Measurements from ENCODE around the gene MTX1.
"Not testable (repeated sequence)": the region's sequence is repeated elsewhere in the genome, so short reads cannot be mapped to it uniquely, and the experiment has no call there.

Gene MTX1

DNA sequence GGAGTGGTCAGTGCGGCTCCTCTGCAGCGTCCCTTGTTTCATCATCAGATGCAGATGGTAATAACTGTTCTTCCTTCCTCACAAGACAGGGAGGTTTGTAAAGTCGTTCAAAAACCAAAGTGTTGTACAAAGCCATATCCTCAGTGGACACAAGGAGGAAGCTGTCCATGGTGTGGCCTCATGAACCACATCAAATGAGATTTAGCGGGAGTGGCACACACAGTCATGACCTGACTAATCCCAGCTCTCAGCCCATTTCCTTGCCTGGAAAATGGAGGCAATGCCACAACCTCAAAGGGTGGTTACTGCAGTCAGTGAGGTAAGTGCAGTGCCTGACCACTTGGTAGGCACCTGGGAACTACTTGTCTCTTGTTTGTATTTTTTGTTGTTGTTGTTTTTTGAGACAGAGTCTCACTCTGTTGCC, 33.4 kb downstream of the MTX1 start:
- DNase-seq, result no peak

DNA sequence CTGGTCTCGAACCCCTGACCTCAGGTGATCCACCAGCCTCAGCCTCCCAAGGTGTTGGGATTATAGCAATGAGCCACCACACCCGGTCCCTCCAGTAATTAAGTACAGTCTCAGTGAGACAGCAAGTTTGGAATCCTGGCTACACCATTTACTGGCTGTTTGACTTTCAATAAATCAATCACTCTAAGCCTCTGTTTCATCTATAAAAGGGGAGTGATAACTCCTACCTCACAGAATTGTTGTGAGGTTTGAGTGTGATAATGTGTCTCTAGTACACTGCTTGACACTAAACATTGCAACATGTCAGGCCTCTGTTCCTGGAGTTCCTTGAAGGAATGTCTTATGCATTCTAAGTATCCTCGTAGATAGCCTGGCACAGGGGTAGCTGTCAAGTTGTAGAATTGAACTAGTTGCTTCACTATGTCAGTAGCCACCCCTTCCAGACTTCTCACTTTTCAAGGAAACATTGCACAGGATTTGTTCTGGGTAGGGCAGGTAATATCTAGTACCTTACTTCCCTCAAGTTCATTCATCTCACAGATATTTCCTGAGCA, 34.4 kb downstream of the MTX1 start:
- DNase-seq, result no peak

DNA sequence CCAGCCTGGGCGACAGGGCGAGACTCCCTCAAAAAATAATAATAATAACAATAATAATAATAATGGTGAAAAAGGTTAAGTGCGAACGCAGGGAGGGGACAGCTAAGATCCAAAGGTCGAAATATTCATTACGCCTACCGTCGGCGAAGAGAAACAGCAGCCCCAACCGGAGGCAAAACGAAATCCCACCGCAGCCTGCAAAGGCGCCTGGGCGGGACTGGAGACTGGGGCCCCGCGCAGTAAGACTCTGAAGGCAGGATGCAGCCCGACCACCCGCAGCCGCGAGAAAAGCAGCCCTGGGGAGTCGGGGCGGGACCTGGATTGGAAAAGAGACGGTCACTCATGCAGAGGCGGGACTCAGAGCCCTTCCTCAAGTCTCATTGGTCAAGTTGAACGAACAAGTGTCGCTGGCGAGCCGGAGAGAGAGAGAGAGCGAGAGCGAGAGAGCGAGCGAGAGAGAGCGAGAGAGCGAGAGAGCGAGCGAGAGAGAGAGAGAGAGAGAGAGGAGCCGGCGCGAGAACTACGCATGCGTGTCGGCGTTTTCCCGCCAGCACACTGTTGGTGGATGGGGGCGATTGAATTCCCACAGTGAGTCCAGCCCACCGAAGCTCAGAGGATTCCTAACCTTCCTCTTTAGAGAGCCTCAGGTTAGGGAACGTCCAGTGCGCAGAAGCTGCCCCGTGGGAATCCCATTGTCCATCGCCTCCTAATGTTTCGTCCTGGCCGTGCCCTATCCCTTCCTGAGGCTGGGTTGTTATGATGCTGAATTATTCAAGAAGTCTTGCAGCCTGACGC, 36.1 kb downstream of the MTX1 start:
- peak; percentile 99 for DNase-seq

DNA sequence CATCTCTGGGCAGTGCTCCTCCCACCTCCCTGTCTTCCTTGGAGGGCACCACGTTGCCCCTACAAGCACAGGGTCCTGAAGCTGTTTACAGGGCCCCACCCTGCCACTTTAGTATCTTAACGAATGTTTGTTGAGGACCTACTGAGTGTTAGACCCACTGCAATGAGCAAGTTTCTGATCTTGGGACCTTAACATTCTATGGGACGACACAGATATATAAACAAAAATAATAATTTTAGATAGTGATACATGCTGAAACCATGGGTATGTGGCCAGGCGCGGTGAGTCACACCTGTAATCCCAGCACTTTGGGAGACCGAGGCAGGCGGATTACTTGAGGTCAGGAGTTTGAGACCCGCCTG, 36.6 kb downstream of the MTX1 start:
- DNase-seq, result no peak

DNA sequence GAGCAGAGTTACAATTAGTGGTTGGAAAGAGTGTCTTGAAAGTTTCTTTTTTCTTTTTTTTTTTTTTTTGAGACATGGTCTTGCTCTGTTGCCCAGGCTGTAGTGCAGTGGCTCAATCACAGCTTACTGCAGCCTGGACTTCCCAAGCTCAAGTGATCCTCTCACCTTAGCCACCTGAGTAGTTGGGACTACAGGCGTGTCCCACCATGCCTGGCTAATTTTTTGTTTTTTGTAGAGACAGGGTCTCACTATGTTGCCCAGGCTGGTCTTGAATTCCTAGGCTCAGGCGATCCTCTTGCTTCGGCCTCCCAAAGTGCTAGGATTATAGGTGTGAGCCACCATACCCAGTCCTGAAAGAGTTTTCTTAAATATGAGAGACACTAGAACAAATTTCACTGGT, 38.3 kb downstream of the MTX1 start:
- not testable (repeated sequence) for DNase-seq

DNA sequence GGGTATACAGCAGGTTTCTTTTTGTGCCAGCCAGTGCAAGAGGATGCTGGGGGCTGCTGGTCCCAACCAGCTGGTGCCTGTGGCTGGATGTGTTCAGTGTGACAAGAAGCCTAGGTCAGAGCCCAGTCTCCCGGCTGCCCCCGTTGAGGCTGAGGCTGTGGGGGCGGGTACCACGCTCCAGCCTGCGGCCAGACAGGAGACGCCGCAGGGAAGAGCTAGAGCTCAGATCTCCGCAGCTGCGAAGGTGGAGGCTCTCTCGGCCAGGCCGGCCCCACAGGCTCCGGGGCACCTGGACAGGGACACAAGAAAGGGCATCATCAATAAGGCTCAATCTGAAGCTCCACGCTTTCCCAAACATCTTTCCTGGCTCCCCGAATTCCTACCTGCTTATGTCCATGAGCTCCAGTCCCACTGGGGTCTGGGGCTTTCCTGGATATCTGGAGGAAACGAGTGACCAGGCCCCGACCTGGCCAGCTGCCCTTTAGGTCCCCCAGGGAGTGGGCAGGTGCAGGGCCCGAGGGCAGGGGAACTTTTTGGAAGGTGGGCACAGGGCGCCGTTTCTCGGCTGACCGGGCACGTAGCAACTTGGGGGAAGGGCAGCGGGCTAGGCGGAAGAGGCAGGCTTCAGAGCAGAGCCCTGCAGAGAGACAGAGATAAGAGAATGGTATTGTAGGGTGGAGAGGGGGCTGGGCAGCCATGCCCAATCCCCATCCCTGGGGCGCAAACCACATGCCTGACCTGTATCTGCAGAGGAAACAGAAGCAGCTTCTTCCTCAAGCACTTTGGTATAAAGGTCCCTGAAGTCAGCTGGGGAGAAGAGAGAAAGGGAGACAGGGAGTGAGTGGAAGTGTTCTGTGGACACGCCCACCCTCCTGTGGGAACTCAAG, 39.4 kb downstream of the MTX1 start:
- DNase-seq, result no peak

DNA sequence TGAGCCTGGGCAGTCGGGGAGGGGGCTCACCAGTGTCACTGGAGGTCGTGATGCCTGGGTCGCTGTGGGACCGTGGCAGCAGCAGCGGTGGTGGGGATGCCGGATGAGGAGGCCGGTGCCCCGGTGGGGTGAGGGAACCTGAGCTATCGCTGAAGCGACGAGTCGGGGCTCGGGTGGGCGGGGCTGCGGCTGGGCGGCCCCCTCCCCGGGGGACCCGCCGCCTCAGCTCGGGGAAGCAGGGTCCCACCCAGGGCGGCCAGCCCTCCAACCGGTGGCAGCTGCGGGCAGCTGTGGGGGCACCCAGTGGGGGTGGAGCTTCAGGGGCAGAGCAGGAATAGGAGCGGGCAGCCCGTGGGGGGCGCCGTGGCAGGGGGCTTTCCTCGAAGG, 41.7 kb downstream of the MTX1 start:
- no peak for DNase-seq

DNA sequence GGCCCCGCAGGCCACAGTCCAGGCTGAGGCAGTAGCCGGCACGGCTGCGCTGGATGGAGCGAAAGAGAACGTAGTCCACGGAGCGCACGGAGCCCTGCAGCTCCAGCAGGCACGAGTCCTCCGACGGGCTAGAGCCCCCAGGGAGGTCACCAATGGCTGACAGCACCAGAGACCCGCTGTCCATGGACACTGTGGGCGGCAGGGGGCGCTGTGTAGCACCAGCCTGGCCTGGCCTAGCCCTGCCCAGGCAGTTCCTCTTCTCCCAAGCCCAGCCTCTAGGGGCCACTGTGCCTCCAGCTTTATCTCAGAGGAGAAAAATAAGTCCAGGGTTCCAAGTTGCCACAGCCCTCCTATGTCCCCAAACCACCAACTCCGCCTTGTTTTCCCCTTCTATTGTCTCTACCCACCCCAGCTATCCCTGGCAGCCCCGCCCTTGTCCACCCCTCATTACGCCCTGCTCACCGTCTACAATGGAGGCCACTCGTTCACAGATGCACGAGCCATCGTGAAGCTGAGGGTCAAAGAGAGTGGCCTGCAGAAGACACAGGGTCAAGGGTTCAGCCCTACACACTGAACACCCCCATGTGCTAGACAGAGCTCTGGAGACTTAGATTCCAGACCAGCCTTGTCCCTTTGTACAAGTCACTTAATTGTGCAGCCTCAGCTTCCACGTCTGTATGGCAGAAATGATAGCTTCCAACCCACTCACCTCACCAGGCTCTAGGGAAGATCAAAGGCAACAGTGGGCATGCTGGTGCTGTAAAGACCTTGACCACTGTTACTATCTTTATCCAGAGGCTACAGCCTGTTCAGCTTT, 42.3 kb downstream of the MTX1 start:
- DNase-seq, result peak; percentile 98

DNA sequence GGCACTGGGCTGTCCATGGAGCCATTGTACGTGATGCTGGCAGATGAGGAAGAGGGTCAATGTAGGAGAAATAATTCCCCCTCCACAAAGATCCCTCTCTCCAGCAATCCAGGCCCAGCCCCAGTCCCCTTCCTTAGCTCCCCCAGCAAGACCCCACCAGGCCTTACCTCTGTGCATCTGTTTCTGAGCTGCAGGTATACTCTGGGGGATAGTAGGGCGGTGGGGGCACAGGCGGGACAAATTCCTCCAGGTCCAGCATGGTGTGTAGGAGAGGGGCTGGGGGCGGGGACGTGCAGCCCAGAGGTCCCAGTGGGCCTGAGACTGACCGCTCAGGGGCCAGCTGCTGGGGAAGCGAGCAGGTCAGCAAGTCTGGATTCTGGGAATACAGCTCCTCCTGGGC, 43.1 kb downstream of the MTX1 start:
- no peak for DNase-seq

DNA sequence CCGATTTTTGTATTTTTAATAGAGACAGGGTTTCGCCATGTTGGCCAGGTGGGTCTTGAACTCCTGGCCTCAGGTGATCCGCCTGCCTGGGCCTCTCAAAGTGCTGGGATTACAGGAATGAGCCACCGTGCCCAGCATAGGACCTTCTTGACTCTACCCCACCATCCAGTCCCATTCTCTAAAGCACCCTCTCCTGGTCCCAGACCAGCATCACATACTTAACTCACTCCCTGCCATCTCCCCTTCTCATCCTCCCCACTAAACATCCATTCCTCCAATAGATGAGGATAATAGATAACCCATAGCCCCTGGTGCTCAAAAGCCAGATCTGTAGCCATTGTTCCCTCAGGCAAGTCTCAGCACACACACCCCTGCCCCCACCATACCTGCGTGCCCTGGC, 44.7 kb downstream of the MTX1 start:
- DNase-seq, result no peak

DNA sequence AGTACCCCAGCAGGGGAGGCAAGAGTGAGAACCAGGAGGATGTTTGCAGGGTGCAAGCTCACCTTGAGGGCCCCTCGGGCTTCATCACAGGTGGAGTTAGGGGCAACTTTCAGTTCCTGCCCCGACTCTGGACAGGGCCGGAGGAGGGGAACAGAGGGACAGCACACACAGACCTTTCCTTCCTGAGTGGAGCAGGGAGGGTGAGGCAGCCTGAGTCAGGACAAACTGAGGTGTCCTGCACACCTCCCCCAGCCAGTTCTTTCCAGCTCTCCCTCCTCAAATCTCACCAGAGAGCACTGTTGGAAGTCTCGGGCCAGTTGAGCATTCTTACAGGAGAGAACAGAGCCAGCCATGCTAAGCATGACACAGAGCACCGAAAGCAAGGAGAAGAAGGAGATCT, 45.3 kb downstream of the MTX1 start:
- DNase-seq, result no peak

DNA sequence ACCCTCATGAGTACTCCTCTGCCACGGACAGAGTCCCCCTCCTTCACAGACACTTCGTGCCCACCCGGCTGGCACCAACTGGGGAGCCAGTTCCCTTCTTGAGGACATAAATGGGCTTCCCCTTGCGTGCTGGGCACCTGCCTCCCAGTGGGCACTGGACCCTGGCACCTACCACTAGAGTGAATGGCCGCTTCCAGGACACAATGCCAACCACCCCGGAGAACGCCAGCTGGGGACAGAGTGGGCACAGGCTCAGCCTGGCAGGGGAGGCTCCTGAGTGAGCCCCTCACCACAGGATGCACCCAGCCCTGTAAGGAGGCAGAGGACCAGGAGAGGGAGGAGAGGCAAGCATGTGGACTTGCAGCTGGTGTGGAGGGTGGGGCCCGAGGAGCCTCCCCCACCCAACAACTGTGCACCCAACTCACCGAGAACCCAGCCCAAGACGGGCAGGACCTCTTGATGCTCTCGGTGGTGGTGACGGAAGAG, 45.8 kb downstream of the MTX1 start:
- no peak for DNase-seq

DNA sequence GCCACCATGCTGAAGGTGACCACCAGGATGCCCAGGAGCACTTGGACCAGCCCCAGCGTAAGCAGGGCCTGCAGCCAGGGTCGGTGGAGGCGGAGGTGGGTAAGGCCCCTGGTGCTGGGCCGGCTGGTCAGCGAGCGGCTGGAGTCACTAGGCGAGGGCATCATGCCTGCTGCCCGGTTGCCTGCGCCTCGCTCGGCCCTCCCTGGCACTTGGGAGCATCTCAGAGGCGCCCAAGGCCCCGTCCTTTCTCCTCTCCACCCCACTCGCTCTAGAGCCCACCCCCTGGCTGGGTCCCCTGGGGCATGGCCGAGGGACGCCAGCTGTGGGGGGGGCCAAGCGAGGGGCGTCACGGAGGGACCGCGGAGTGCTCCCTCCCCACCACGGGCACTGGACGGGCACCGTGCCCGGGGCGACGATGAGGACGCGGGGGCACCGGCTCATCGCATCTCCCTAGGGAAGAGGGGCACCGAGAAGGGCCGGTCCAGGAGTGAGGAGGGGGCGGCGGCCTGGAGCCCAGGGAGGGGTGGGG, 46.3 kb downstream of the MTX1 start:
- DNase-seq, result no peak

DNA sequence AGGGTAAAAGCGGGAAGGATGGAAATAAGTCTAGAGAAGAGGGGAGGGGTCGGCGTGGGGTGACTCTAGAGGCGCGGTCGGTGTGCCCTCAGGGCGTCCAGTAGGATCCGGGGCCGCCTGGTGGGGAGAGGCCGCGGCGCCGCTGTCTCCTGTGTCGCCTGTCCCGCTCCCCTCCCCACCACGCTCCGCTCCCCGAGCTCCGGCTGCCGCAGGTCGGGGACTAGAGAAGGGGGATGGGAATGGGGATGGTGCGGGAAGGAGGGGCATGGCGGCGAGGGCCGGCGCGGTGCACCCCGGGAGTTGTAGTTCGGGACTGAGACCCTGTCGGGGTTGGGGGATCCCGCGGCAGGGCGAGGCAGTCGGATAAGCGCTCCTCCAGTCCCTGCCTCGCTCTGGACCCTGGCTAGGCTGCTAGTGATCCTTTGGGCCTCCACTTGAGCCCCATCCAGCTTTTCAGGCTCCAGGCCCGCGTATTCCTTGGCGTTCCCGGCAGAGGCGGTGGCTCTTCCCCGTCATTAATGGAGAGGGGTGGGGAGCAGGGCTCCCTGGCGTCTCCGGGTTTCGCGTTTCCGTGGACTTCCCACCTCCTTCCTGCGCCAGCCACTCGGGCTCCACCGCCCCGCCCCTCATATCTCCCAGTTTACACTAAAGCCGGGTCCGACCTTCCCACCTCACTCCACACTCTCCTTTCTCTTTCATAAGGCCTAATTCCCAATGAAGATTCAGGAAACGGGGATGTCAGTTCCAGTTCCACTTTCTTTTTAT, 46.9 kb downstream of the MTX1 start, which contains the start of gene ENTREP3:
TSS of gene ENTREP3 (minus strand) at position 241 of the 765 bp plus-strand sequence. CDS start 606 bp downstream, outside the sequence.
- DNase-seq, result peak; percentile 87

DNA sequence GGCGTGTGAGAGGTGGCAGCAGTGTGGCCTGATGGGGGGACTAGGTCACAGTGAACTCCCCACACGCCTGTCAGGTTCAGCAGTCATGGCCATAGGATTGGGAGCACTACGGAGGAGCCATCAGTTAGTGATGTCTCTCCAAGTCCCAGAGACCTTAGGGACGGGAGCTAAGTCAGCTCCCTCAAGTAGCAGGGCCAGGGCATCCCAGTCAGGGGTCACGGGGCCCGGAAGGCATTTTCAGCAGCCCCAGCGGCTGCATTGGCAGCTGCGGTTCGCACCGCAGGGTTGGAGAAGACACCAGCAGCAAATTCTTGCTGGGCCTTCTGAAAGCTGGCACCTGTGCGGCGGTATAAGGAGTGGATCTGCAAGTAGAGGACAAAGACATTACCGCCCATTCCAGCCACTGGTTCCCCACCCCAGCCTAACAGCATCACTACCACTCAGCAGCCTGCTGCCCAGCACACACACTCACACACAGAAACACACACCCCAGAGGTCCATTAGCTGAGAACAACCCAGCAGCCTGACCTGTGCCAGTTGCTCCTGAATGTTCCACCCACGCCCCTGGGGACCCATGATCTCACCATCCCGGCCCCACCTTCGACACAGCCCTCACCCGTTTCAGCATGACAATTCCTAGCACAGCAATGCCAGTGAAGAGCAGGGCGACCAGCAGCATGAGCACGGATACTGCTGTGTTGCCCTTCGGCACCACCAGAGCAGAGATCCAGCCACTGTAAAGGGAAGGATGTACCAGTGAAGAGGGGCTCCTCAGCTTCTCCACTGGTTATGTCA, 47.8 kb downstream of the MTX1 start:
- DNase-seq, result no peak

DNA sequence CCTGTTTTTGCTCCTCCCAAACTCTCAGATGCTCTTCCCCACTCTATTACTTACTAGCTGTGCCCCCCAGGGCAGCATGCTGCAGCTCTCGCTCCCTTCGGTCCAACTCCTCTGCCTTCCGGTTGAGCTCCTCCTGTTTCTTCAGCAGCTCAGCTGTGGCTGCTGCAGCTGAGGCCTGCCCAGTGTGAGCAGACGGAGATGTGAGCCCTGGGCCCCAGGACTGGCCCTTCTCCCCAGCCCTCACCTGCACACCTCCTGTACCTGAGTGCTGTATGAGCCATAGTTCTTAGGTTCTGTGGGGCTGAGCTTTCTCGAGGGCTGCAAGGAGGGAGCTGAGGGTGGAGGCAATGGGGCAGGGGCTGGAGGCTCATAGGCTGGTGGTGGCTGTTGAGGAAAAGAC, 51.8 kb downstream of the MTX1 start:
- no peak for DNase-seq

DNA sequence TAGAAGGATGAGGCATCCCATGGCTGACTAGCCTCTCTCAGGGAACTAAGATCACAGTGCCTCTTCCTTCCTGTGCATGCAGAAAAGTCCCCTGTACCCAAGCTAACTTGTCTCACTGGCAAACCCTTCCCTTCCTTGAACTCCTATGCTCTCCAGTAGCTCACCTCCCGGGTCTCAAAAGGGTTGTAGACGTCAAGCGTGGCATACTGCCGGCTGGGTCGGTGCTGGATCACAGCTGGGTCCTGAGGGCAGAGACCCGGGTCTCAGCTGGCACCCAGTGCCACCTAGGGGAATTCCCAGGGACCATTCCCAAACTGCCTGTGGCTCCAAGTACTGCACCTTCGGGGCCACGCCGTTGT, 53.0 kb downstream of the MTX1 start:
- DNase-seq, result no peak

DNA sequence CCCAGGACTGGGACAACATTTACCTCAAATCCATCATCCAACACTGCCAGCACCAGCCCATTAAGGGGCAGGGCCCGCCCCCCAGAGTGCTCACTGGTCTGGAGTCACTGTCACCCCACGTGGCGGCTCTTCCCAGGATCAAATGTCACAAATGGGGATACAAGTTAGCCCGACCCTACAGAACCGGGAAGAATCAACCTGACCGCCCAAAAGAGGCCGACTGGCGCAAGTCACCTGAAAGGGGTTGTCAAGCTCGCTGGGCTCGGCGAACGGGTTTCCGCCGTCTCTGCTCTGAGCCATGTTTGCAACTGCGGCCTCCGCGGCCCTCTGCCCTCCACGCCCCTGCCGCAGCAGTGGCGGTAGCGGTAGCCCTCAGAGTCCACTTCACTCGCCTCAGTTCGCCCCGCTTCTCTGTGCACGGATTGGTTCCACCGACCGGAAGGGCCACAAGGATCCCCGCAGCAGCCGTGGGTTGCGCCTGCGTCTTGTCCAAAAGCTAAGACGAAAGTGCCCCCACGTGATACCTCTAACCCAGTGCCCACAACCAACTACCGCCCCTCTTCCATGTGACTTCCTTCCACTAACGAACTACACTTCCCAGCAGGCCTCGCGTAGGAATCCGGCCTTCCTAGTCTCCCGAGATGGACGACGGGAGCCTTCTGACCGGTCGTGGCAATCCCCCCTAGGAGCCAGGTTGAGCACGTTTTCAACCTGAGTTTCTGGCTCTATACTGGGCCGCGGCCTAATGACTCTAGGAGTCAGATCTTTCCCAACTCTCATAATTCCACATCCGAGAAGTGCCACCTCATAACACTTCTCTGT, 53.6 kb downstream of the MTX1 start, which contains the start of gene SCAMP3:
TSS of gene SCAMP3 (minus strand) at position 509 of the 822 bp plus-strand sequence. CDS start at position 300, 209 bp downstream.
- DNase-seq, result peak; percentile 97

DNA sequence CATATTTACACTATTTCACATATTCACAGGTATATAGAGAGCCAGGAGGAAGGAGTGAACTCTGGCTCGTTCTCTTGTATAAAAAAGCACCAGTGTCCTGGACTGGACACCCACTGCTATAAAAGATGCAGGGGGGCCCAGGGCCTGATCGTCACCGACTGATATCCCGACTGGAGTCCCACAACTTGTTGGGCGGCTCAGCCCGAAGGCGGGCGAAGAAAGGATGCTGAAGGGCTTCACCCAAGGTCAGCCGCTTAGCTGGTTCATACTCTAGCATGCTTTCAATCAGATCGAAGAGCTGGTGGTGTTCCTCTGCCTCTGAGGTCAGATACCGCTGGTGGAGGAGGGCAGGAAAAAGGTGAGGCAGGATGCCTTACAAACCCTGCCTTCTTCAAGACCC, 54.6 kb downstream of the MTX1 start:
- DNase-seq, result no peak
